ENCODE data around the gene ADAMTSL2.

Gene ADAMTSL2

DNA sequence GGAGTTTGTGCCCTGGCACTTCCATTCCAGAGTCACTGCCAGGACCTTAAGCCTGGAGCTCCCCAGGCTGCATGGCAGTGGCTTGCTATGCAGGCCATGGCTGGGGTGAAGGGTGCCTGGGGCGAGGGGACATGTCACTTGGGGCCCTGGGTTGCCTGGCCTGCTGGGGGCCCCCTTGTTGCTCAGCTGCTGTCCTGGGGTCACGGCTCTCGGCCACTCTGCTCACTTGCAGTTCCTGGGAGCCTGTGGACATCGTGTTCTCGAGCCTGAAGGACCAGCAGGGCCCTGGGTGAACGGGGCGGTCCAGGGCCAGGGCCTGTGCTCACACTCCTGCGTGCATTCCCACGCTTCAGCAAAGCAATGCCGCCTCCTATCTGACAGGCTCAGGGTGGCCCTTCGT is 41.1 kb upstream of the ADAMTSL2 start:
- Histone ChIP-seq H3K4me1 (ENCODE audit: control insufficient read depth, insufficient read depth, low read length) (no peaks in the 10 kb centered on the region), H3K27ac (ENCODE audit: low read depth, low read length) (no peak overlapping the region), H3K9me3 (ENCODE audit: control insufficient read depth, insufficient read depth, low read length) (no peaks in the 10 kb centered on the region), H3K27me3 (ENCODE audit: control insufficient read depth, insufficient read depth, low read length) (no peaks in the 10 kb centered on the region), H3K4me3 (ENCODE audit: low read depth, low read length) (no peak overlapping the region), H3K36me3 (ENCODE audit: control insufficient read depth, insufficient read depth, low read length) (no peaks in the 10 kb centered on the region), H3K9ac (ENCODE audit: low read depth, low read length) (no peak overlapping the region)

DNA sequence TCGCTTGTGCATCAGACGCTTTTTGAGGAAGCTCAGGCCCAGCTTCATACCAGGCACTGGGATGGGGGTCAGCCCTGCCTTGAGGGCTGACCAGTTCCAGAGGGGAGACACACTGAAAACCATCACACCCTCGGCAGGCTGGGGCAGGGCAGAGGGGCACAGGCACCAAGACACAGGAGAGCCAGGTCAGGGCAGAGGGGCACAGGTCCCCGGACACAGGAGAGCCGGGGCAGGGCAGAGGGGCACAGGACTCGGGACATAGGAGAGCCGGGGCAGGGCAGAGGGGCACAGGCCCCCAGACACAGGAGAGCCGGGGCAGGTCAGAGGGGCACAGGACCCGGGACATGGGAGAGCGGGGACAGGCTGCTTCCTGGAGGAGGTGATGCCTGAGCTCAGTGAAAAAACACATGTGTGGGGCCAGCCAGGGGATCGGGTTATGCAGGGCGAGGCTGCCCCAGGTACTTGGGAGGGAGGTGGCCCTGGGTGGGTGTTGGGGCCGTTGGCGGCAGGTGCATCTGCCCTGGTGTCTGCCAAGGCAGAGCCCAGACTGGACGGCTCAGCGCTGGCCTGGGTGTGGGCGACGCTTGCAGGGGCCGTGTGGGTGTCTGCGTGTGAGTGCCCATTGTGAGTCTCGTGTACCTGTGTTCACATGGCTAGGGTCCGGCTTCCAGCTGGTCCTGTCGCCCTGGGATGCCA is 40.5 kb upstream of the ADAMTSL2 start:
- no peaks in the 10 kb centered on the region for H3K27me3 ChIP-seq (ENCODE audit: control insufficient read depth, insufficient read depth, low read length)
- no peaks in the 10 kb centered on the region for H3K36me3 ChIP-seq (ENCODE audit: control insufficient read depth, insufficient read depth, low read length)
- H3K27ac ChIP-seq (ENCODE audit: low read depth, low read length) = no peak overlapping the region
- H3K9me3 ChIP-seq (ENCODE audit: control insufficient read depth, insufficient read depth, low read length) = no peaks in the 10 kb centered on the region
- H3K4me3 ChIP-seq (ENCODE audit: low read depth, low read length) = no peak overlapping the region
- H3K4me1 ChIP-seq (ENCODE audit: control insufficient read depth, insufficient read depth, low read length) = no peaks in the 10 kb centered on the region
- no peak overlapping the region for H3K9ac ChIP-seq (ENCODE audit: low read depth, low read length)

DNA sequence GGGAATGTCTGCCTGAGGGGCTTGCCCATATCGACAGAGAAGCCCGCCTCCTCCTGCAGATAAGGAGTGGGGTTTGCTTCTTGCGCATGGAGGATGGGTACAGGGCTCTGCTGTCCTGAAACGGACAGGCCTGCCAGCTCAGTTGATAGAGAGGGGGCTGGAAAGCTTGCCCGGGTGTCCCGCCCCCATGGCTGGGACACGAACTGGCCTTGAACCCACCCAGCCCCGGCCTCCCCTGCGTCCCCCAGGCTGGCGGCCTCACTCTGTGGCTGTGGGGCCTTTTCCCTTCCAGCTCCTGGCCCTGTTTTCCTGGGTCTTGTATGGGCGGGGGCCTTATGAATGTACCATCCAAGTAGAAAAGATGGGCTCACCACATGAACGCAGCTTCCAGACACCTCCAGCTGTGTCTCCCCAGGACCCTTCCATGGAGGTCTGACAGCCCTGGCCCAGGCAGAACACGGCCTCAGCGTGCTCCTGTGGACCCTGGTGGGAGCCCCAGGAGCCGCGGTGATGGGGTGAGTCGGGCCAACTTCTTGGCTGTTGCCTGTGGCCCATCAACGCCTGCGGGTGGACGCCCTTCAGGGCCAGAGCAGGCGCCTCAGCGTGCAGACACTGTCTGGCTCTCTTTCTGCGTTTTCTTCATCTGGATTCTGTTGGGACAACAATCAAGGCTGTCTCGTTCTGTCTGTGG is 39.7 kb upstream of the ADAMTSL2 start:
- Histone ChIP-seq H3K9me3 (ENCODE audit: control insufficient read depth, insufficient read depth, low read length) (no peaks in the 10 kb centered on the region), H3K36me3 (ENCODE audit: control insufficient read depth, insufficient read depth, low read length) (no peaks in the 10 kb centered on the region), H3K4me3 (ENCODE audit: low read depth, low read length) (no peak overlapping the region), H3K27ac (ENCODE audit: low read depth, low read length) (no peak overlapping the region), H3K27me3 (ENCODE audit: control insufficient read depth, insufficient read depth, low read length) (no peaks in the 10 kb centered on the region), H3K4me1 (ENCODE audit: control insufficient read depth, insufficient read depth, low read length) (no peaks in the 10 kb centered on the region), H3K9ac (ENCODE audit: low read depth, low read length) (no peak overlapping the region)

DNA sequence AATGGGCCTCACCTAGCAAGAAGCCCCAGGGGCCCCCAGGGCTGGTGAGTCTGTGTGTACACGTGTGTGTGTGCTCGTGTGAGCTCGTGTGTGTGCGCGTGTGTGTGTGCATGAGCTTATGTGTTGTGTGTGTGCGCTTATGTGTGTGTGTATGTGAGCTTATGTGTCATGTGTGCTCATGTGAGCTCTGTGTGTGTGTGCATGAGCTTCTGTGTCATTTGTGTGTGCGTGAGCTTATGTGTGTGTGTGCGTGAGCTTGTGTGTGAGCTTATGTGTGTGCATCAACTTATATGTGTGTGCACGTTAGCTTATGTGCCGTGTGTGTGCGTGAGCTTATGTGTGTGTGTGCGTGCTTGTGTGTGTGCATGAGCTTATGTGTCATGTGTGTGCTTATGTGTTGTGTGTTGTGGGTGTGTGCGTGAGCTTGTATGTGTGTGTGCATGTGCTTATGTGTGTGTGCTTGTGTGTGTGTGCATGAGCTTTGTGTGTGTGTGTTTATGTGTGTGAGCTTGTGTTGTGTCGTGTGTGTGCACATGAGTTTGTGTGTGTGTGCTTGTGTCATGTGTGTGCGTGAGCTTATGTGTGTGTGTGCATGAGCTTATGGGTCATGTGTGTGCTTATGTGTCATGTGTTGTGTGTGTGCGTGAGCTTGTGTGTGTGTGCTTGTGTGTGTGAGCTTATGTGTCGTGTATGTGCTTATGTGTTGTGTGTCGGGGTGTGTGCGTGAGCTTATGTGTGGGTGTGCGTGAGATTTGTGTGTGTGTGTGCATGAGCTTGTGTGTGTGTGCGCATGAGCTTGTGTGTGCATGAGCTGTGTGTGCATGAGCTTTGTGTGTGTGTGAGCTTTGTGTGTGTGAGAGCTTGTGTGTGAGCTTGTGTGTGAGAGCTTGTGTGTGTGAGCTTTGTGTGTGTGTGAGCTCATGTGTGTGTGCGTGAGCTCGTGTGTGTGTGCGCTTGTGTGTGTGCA is 38.9 kb upstream of the ADAMTSL2 start:
- Histone ChIP-seq H3K27me3 (ENCODE audit: control insufficient read depth, insufficient read depth, low read length) (no peaks in the 10 kb centered on the region), H3K36me3 (ENCODE audit: control insufficient read depth, insufficient read depth, low read length) (no peaks in the 10 kb centered on the region)

DNA sequence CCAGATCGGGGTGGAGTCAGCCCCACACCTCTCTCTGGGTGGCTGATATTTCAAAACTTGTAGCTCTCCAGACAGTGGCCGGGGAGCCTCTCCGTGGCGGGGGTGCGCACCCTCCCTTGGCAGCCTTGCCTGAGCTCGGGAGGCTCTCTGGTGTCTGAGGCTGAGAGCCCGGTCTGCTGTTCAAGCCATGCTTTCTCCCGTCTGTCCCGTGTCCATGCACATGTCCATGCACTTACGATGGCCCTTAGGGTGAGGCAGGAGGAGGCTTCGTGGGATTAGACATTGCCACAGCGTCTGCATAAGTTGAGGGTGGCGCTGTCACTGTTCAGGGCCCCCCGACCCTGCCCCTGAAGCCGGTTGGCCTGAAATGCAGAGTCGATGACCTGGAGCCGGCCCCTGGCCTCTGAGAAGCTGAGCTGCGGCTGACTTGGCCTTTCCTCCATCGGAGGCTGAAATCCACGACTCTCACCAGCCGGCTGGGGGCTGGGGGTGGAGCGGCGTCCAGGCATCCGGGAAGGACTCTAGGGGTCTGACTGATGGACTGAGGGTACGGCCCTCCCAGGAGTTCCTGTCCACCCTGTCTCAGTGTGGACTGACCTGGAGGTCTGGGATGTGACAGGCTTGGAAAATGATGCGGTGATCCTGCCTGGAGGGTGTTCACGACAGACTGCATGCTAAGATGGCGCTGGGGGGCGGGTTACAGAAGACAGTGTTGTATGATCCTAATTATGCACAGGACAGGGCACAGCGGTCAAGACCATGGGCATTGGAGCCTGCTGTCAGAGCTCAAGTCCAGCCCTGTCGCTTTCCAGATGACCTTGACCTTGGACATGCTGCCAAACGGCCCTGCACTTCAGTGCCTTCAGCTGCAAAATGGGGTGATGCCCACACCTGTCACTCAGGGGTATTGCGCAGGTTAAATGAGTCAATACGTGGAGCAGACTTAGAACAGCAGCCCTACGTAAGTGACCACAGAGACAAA is 37.4 kb upstream of the ADAMTSL2 start:
- H3K4me3 ChIP-seq (ENCODE audit: low read depth, low read length) = no peak overlapping the region
- no peaks in the 10 kb centered on the region for H3K27me3 ChIP-seq (ENCODE audit: control insufficient read depth, insufficient read depth, low read length)
- H3K4me1 ChIP-seq (ENCODE audit: control insufficient read depth, insufficient read depth, low read length) = no peaks in the 10 kb centered on the region
- peaks cover 3% of the 10 kb centered on the region; the same call in 1 of the 2 replicates for H3K9me3 ChIP-seq (ENCODE audit: control insufficient read depth, insufficient read depth, low read length)
- no peak overlapping the region for H3K27ac ChIP-seq (ENCODE audit: low read depth, low read length)
- no peak overlapping the region for H3K9ac ChIP-seq (ENCODE audit: low read depth, low read length)
- no peaks in the 10 kb centered on the region for H3K36me3 ChIP-seq (ENCODE audit: control insufficient read depth, insufficient read depth, low read length)

More for the DNA sequence above, 38.9 kb upstream of the ADAMTSL2 start:
- Histone ChIP-seq H3K27ac (ENCODE audit: low read depth, low read length) (no peak overlapping the region), H3K4me3 (ENCODE audit: low read depth, low read length) (no peak overlapping the region), H3K9ac (ENCODE audit: low read depth, low read length) (no peak overlapping the region), H3K9me3 (ENCODE audit: control insufficient read depth, insufficient read depth, low read length) (no peaks in the 10 kb centered on the region), H3K4me1 (ENCODE audit: control insufficient read depth, insufficient read depth, low read length) (no peaks in the 10 kb centered on the region)

DNA sequence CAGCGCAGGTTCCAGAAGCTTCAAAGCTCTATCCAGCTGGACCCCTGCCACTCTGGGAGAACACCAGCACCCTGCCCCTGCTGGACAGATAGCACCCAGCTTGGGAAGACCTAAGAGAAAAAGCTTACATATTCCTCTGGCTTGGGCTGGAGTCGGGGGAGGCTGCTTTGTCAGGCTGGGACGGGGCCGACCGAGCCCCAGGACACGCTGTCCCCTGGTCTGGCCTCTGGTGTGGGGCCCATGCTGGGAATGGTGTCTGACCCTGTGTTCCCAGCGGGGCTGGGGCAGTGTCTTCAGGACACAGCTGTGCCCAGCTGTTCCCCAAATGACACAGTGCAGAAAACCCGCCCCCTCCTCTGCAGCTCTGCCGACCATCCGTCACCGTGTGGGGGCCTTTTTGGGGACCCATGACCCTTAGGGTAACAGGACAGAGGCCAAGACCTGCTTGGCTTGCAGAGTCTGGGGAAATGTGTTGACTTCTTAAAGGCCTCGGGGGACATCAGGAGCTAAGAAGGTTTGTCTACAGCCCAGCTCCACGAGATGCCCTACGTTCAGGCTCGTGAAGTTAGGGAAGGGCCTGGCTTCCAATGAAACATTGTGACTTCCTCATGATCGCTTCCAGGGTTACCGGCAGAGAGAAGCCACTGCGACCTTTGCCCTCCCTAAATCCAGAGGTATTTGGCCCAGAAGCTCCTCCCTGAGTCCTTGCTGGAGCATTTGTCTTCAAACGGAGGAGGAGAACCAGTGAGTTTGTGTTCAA is 35.2 kb upstream of the ADAMTSL2 start:
- Histone ChIP-seq H3K4me1 (ENCODE audit: control insufficient read depth, insufficient read depth, low read length) (no peaks in the 10 kb centered on the region), H3K4me3 (ENCODE audit: low read depth, low read length) (no peak overlapping the region), H3K9ac (ENCODE audit: low read depth, low read length) (no peak overlapping the region), H3K27ac (ENCODE audit: low read depth, low read length) (no peak overlapping the region), H3K9me3 (ENCODE audit: control insufficient read depth, insufficient read depth, low read length) (peaks cover 3% of the 10 kb centered on the region; the same call in 1 of the 2 replicates), H3K27me3 (ENCODE audit: control insufficient read depth, insufficient read depth, low read length) (no peaks in the 10 kb centered on the region), H3K36me3 (ENCODE audit: control insufficient read depth, insufficient read depth, low read length) (no peaks in the 10 kb centered on the region)

DNA sequence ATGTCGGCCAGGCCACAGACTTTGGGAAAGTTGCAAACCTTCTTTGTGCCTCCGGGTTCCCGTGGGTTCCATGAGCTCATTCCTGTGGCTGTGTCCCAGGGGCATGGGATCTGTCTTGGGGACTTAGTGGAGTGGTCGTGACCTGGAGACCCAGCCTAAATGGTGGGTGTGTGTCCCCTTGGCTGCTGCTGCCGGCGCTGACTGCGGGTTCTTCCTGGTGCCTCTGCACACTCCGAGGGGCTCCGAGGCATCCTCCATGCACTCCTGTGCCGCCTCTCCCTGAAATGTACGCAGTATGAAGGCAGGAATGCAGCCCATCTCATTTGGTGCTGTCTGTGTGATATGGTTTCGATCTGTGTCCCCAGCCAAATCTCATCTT is 34.6 kb upstream of the ADAMTSL2 start:
- no peak overlapping the region for H3K27ac ChIP-seq (ENCODE audit: low read depth, low read length)
- no peaks in the 10 kb centered on the region for H3K27me3 ChIP-seq (ENCODE audit: control insufficient read depth, insufficient read depth, low read length)
- H3K4me1 ChIP-seq (ENCODE audit: control insufficient read depth, insufficient read depth, low read length) = no peaks in the 10 kb centered on the region
- no peak overlapping the region for H3K4me3 ChIP-seq (ENCODE audit: low read depth, low read length)
- H3K9me3 ChIP-seq (ENCODE audit: control insufficient read depth, insufficient read depth, low read length) = peaks cover 3% of the 10 kb centered on the region; the same call in 1 of the 2 replicates
- no peaks in the 10 kb centered on the region for H3K36me3 ChIP-seq (ENCODE audit: control insufficient read depth, insufficient read depth, low read length)
- H3K9ac ChIP-seq (ENCODE audit: low read depth, low read length) = no peak overlapping the region

DNA sequence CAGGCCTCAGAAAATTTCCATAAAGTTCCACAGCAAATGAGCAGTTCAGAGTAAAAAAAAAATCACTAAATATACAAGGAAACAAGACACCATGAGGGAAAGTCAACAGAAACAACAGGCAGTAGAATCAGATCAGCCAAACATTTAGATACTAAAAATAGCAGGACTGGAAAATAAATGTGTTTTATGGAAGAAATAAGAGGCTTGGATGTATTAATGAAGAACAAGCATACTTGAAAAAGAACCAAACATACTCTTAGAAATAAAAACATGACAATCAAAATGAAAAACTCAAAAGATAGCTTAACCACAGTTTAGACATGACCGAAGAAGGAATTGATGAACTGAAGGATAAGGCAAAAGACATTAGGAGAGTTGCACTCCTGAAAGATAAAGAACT is 32.4 kb upstream of the ADAMTSL2 start:
- no peak overlapping the region for H3K9ac ChIP-seq (ENCODE audit: low read depth, low read length)
- peaks cover 3% of the 10 kb centered on the region; the same call in 1 of the 2 replicates for H3K9me3 ChIP-seq (ENCODE audit: control insufficient read depth, insufficient read depth, low read length)
- no peaks in the 10 kb centered on the region for H3K27me3 ChIP-seq (ENCODE audit: control insufficient read depth, insufficient read depth, low read length)
- H3K4me3 ChIP-seq (ENCODE audit: low read depth, low read length) = no peak overlapping the region
- no peak overlapping the region for H3K27ac ChIP-seq (ENCODE audit: low read depth, low read length)
- no peaks in the 10 kb centered on the region for H3K36me3 ChIP-seq (ENCODE audit: control insufficient read depth, insufficient read depth, low read length)
- H3K4me1 ChIP-seq (ENCODE audit: control insufficient read depth, insufficient read depth, low read length) = no peaks in the 10 kb centered on the region

DNA sequence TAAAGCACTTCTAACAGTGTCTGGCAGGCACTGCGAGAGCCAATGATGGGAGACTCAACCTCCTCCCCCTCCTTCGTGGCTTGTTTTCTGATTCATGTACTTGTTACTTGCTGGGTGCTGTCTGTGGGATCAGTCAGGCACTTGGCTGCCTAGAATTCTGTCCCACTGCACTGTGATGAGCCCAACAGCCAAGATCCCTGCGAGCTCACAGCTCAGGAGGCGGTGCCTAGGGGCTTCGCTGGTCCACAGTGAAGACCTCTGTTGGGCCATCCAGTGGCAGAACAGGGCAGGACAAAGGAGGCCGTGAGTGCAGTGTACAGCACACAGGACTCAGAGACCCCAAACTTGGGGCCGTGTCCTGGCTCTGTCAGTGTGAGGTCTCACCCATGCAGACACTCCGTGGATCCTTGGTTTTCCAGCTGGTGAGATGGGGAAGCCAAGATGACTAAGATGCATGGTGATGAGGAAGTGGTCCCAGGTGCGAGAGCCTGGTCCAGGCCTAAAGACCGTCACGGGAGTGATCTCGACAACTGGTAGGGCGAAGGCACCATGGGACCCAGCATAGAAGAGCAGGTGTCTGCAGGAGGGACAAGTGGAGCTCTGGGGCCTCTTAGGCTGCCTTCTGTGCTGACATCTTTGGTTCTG is 29.2 kb upstream of the ADAMTSL2 start:
- no peak overlapping the region for H3K27ac ChIP-seq (ENCODE audit: low read depth, low read length)
- H3K27me3 ChIP-seq (ENCODE audit: control insufficient read depth, insufficient read depth, low read length) = no peaks in the 10 kb centered on the region
- no peaks in the 10 kb centered on the region for H3K36me3 ChIP-seq (ENCODE audit: control insufficient read depth, insufficient read depth, low read length)
- no peak overlapping the region for H3K9ac ChIP-seq (ENCODE audit: low read depth, low read length)
- H3K4me3 ChIP-seq (ENCODE audit: low read depth, low read length) = no peak overlapping the region
- H3K4me1 ChIP-seq (ENCODE audit: control insufficient read depth, insufficient read depth, low read length) = peaks cover 12% of the 10 kb centered on the region
- H3K9me3 ChIP-seq (ENCODE audit: control insufficient read depth, insufficient read depth, low read length) = peaks cover 3% of the 10 kb centered on the region; the same call in 1 of the 2 replicates

Measured in HUES48 (cell line).